ENCODE results near the gene DTNA. TPM values are rescaled to one million over a fixed set of nuclear protein-coding genes. Genes with fewer than 3 reads are reported as not detected.
"Not testable (repeated sequence)": the region's sequence is repeated elsewhere in the genome, so short reads cannot be mapped to it uniquely, and the experiment has no call there.

The DTNA gene
- total RNA-seq, 1 donor from 2014 or later, result 21.0 TPM

GRCh38 chr18:34726286-34727004, 16.3 kb downstream of the DTNA start:
- Histone ChIP-seq H3K27me3 (ENCODE audit: low read depth) (no peaks in the 10 kb centered on the region), H3K36me3 (no peaks in the 10 kb centered on the region), H3K9me3 (no peaks in the 10 kb centered on the region), H3K4me3 (no peak overlapping the region), H3K27ac (no peak overlapping the region), H3K4me1 (peaks cover 5% of the 10 kb centered on the region)
- ATAC-seq, result no peak
- TF ChIP-seq CTCF (IDR thresholded peaks at IDR 0.05), result no peak
- DNase-seq, result no peak
- intact Hi-C loops (cut with DNase I), result no loop called here

- ATAC-seq, result peak; percentile 70 to 86
- no peak overlapping the region for H3K4me3 ChIP-seq
- no peaks in the 10 kb centered on the region for H3K9me3 ChIP-seq
- intact Hi-C loops (cut with DNase I), result no loop called here
- no peaks in the 10 kb centered on the region for H3K27me3 ChIP-seq (ENCODE audit: low read depth)
- no peaks in the 10 kb centered on the region for H3K36me3 ChIP-seq
- H3K4me1 ChIP-seq, result peaks cover 5% of the 10 kb centered on the region
- TF ChIP-seq CTCF (IDR thresholded peaks at IDR 0.05), result peak; percentile 44
- DNase-seq, result no peak
- H3K27ac ChIP-seq, result no peak overlapping the region
Observed at GRCh38 chr18:34729264-34729663, 19.2 kb downstream of the DTNA start.

GRCh38 chr18:34729740-34730355, 19.8 kb downstream of the DTNA start:
- Histone ChIP-seq H3K4me1 (peaks cover 5% of the 10 kb centered on the region), H3K27me3 (ENCODE audit: low read depth) (no peaks in the 10 kb centered on the region), H3K36me3 (no peaks in the 10 kb centered on the region), H3K27ac (peak overlapping the region; percentile 20), H3K9me3 (no peaks in the 10 kb centered on the region), H3K4me3 (no peak overlapping the region)
- no peak for TF ChIP-seq CTCF (IDR thresholded peaks at IDR 0.05)
- DNase-seq (no peak), ATAC-seq (peak; percentile 7 to 49)
- intact Hi-C loops (cut with DNase I), result no loop called here

- intact Hi-C loops (cut with DNase I), result no loop called here
- Histone ChIP-seq H3K9me3 (no peaks in the 10 kb centered on the region), H3K27me3 (ENCODE audit: low read depth) (no peaks in the 10 kb centered on the region), H3K27ac (peak overlapping the region; percentile 20), H3K4me3 (no peak overlapping the region), H3K36me3 (no peaks in the 10 kb centered on the region), H3K4me1 (peaks cover 5% of the 10 kb centered on the region)
- DNase-seq, result no peak
- ATAC-seq, result no peak
- TF ChIP-seq CTCF (IDR thresholded peaks at IDR 0.05), result no peak
Observed at GRCh38 chr18:34730774-34731173, 20.7 kb downstream of the DTNA start.

GRCh38 chr18:34734056-34734455, 24.0 kb downstream of the DTNA start:
- no peak for ATAC-seq
- no peak overlapping the region for H3K27ac ChIP-seq
- peaks cover 5% of the 10 kb centered on the region for H3K4me1 ChIP-seq
- H3K4me3 ChIP-seq, result no peak overlapping the region
- no peaks in the 10 kb centered on the region for H3K9me3 ChIP-seq
- no peak for DNase-seq
- no peak for TF ChIP-seq CTCF (IDR thresholded peaks at IDR 0.05)
- H3K27me3 ChIP-seq (ENCODE audit: low read depth), result no peaks in the 10 kb centered on the region
- intact Hi-C loops (cut with DNase I), result no loop called here
- no peaks in the 10 kb centered on the region for H3K36me3 ChIP-seq

GRCh38 chr18:34734526-34734925, 24.4 kb downstream of the DTNA start:
- H3K27ac ChIP-seq; H3K27me3 ChIP-seq (ENCODE audit: low read depth); DNase-seq; ATAC-seq; H3K36me3 ChIP-seq; H3K4me3 ChIP-seq; intact Hi-C loops (cut with DNase I); H3K4me1 ChIP-seq; H3K9me3 ChIP-seq: not testable (repeated sequence)
